ENCODE measurements around the gene GSK3B. TPM values are rescaled to one million over a fixed set of nuclear protein-coding genes. Genes with fewer than 3 reads are reported as not detected.

GSK3B gene
- total RNA-seq, 1 experiment from 2014 or later, result 50.0 TPM

DNA sequence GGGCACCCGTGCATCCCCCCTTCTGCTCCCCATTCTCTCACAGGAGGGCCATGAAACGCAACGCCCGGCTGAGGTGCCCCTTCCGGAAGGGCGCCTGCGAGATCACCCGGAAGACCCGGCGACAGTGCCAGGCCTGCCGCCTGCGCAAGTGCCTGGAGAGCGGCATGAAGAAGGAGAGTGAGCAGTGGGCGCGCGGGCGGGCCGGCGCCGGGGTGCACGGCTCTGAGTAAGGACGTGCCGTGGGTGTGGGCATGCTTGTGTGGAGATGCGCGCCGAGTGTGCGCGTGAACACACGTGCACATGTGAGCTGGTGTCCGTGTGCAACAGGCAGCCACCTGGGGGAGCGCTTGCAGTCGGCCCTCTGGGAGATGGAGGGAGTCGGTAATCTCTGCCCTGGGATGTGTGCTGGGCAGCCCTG lies 284.2 kb downstream of the GSK3B start:
- H3K9me3 ChIP-seq (ENCODE audit: control insufficient read depth in 1 of 2, insufficient read depth in 1 of 2, low read depth in 1 of 2, low read length in 2 of 2), result no peaks in the 10 kb centered on the region
- H3K79me2 ChIP-seq (ENCODE audit: insufficient read depth, low read length), result no peaks in the 10 kb centered on the region
- ChIA-PET CTCF (no interaction called here), RAD21 (ENCODE audit: low non-redundant PET in 1 of 2, low total read pairs in 2 of 2, uncharacterized antibody in 2 of 2, unreplicated experiment in 2 of 2) (no interaction called here), POLR2A (no interaction called here)
- H3K4me2 ChIP-seq (ENCODE audit: low read length), result no peak overlapping the region
- no peak overlapping the region for H3K9ac ChIP-seq (ENCODE audit: low read length)
- DNase-seq (ENCODE audit: low read depth, low spot score) (no peak), ATAC-seq (no peak)
- TF ChIP-seq TCF7L2 (IDR thresholded peaks at IDR 0.05; ENCODE audit: borderline replicate concordance, extremely low read depth, insufficient read depth, insufficient read length), result no peak
- TF ChIP-seq ZNF274 (IDR thresholded peaks at IDR 0.05; ENCODE audit: low read depth, low read length), result no peak
- no peak for TF ChIP-seq CBX3 (IDR thresholded peaks at IDR 0.05; ENCODE audit: low read depth)
- TF ChIP-seq YY1 (IDR thresholded peaks at IDR 0.05; ENCODE audit: extremely low read depth, insufficient replicate concordance, low read depth, low read length), result no peak
- TF ChIP-seq, protein P1, sequence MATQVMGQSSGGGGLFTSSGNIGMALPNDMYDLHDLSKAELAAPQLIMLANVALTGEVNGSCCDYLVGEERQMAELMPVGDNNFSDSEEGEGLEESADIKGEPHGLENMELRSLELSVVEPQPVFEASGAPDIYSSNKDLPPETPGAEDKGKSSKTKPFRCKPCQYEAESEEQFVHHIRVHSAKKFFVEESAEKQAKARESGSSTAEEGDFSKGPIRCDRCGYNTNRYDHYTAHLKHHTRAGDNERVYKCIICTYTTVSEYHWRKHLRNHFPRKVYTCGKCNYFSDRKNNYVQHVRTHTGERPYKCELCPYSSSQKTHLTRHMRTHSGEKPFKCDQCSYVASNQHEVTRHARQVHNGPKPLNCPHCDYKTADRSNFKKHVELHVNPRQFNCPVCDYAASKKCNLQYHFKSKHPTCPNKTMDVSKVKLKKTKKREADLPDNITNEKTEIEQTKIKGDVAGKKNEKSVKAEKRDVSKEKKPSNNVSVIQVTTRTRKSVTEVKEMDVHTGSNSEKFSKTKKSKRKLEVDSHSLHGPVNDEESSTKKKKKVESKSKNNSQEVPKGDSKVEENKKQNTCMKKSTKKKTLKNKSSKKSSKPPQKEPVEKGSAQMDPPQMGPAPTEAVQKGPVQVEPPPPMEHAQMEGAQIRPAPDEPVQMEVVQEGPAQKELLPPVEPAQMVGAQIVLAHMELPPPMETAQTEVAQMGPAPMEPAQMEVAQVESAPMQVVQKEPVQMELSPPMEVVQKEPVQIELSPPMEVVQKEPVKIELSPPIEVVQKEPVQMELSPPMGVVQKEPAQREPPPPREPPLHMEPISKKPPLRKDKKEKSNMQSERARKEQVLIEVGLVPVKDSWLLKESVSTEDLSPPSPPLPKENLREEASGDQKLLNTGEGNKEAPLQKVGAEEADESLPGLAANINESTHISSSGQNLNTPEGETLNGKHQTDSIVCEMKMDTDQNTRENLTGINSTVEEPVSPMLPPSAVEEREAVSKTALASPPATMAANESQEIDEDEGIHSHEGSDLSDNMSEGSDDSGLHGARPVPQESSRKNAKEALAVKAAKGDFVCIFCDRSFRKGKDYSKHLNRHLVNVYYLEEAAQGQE (IDR thresholded peaks at IDR 0.05; ENCODE audit: low read depth), result no peak
- no peak for TF ChIP-seq CEBPB (IDR thresholded peaks at IDR 0.05; ENCODE audit: low read depth)
- TF ChIP-seq, protein P2, sequence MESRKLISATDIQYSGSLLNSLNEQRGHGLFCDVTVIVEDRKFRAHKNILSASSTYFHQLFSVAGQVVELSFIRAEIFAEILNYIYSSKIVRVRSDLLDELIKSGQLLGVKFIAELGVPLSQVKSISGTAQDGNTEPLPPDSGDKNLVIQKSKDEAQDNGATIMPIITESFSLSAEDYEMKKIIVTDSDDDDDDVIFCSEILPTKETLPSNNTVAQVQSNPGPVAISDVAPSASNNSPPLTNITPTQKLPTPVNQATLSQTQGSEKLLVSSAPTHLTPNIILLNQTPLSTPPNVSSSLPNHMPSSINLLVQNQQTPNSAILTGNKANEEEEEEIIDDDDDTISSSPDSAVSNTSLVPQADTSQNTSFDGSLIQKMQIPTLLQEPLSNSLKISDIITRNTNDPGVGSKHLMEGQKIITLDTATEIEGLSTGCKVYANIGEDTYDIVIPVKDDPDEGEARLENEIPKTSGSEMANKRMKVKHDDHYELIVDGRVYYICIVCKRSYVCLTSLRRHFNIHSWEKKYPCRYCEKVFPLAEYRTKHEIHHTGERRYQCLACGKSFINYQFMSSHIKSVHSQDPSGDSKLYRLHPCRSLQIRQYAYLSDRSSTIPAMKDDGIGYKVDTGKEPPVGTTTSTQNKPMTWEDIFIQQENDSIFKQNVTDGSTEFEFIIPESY (IDR thresholded peaks at IDR 0.05; ENCODE audit: extremely low read depth, insufficient replicate concordance, low read length), result no peak
- no peak for TF ChIP-seq EGR1 (IDR thresholded peaks at IDR 0.05; ENCODE audit: low read depth)
- TF ChIP-seq, protein P3, sequence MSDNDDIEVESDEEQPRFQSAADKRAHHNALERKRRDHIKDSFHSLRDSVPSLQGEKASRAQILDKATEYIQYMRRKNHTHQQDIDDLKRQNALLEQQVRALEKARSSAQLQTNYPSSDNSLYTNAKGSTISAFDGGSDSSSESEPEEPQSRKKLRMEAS (IDR thresholded peaks at IDR 0.05), result no peak
- H3K9me2 ChIP-seq (ENCODE audit: insufficient read depth), result no peaks in the 10 kb centered on the region
- no TSS peak for BruUV-seq (replicated peaks)
- H4K20me1 ChIP-seq (ENCODE audit: insufficient read depth), result no peaks in the 10 kb centered on the region
- H3K4me3 ChIP-seq (replicated peaks in 1 of 2; ENCODE audit: low read depth in 1 of 2, low read length in 2 of 2), result no peak overlapping the region
- no peaks in the 10 kb centered on the region for H3K4me1 ChIP-seq (ENCODE audit: control insufficient read depth in 1 of 2, insufficient read depth in 2 of 2, low read length in 2 of 2)
- no peaks in the 10 kb centered on the region for H3K36me3 ChIP-seq (ENCODE audit: control insufficient read depth in 1 of 2, insufficient read depth in 2 of 2, low read length in 2 of 2)
- H3K27ac ChIP-seq (ENCODE audit: low read depth, low read length), result no peak overlapping the region
- intact Hi-C loops (cut with micrococcal nuclease), result no loop called here
- H2AFZ ChIP-seq (ENCODE audit: low read depth, low read length, poor library complexity, severe bottlenecking), result no peak overlapping the region
- no peaks in the 10 kb centered on the region for H3K27me3 ChIP-seq (ENCODE audit: insufficient read depth, low read length)

Data from HCT116 (cell line).